Suppressor macrophage (primary cell): ENCODE measurements around the gene ACAA1.
A peak's percentile ranks its signal among the peaks of the same experiment; 100 is the strongest.

Experiments
- DNase-seq, 4 experiments: peaks; one replicate each; pipeline ENCODE4 v3.0.0-alpha.2; 2020 to 2022

The ACAA1 gene

GRCh38 chr3:38118421-38119247 is 18.3 kb downstream of the ACAA1 start:
- DNase-seq: no peak

GRCh38 chr3:38117748-38118420 is 19.0 kb downstream of the ACAA1 start:
- peak; percentile 71 to 81 (median 78) for DNase-seq

GRCh38 chr3:38117163-38117716 is 19.7 kb downstream of the ACAA1 start:
- no peak for DNase-seq

GRCh38 chr3:38116471-38117162 is 20.3 kb downstream of the ACAA1 start:
- no peak for DNase-seq

GRCh38 chr3:38115645-38116427 is 21.1 kb downstream of the ACAA1 start:
- DNase-seq: no peak

GRCh38 chr3:38114875-38115644 is 21.9 kb downstream of the ACAA1 start:
- DNase-seq: no peak

GRCh38 chr3:38114052-38114874 is 22.7 kb downstream of the ACAA1 start:
- DNase-seq: no peak

GRCh38 chr3:38112378-38112761 is 24.6 kb downstream of the ACAA1 start:
- DNase-seq: no peak

- no peak for DNase-seq
These were observed 25.1 kb downstream of the ACAA1 start for GRCh38 chr3:38111696-38112377.

GRCh38 chr3:38111201-38111600 is 25.7 kb downstream of the ACAA1 start:
- no peak for DNase-seq

GRCh38 chr3:38110314-38111050 is 26.4 kb downstream of the ACAA1 start:
- no peak for DNase-seq

GRCh38 chr3:38109580-38110313 is 27.2 kb downstream of the ACAA1 start:
- DNase-seq: no peak

GRCh38 chr3:38108649-38109579 is 28.0 kb downstream of the ACAA1 start:
- DNase-seq: peak; percentile 43 to 69 (median 57)

- no peak for DNase-seq
These were observed 28.8 kb downstream of the ACAA1 start for GRCh38 chr3:38107911-38108648.

GRCh38 chr3:38105525-38105924 is 31.4 kb downstream of the ACAA1 start:
- DNase-seq: no peak

GRCh38 chr3:38102444-38102814 is 34.5 kb downstream of the ACAA1 start:
- peak in 2 of 4 experiments; percentile 57 to 59 for DNase-seq
